GM19025 (cell line): ENCODE data around the gene TSPOAP1.

Experiments
- ATAC-seq: cut with Tn5 transposase; IDR thresholded peaks from one replicate; pipeline ENCODE4 v1.9.1; 2021; ENCODE audit warnings: mild to moderate bottlenecking, low read depth, moderate library complexity; ENCODE audit not compliant: unreplicated experiment

TSPOAP1 gene

DNA sequence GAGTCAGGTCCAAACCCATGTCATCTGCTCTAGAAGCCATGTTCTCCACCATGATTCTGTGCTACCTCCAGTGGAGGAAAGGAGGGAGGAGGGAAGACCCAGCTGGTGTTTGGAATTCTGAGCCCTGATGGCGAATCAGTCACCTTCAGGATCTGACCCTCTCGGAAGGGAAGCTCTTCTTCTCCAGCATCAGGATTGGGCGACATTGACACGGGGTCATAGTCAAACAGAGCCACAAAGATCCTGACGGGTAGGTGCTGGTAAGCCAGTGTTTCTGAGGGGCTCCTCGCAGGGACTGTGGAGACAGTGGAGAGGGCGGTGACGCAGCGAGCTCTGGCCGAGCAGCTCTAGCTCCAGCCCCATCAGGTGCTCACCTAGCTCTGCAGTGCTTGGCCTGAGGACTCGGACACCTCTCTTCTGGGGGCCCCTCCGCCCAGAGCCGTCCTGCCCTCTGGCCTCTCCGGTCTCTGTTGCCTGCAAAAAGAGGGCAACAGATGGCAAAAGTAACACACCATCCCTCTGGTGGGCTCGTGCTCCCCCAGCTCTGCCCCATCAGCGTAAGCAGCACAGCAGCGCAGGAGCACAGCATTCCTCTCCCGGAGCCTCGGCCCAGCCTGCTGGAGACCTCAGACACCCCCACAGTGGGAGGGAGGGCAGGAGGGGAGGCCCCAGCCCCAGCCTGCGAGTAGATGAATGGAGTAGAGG lies 21.0 kb downstream of the TSPOAP1 start:
- no peak for ATAC-seq

DNA sequence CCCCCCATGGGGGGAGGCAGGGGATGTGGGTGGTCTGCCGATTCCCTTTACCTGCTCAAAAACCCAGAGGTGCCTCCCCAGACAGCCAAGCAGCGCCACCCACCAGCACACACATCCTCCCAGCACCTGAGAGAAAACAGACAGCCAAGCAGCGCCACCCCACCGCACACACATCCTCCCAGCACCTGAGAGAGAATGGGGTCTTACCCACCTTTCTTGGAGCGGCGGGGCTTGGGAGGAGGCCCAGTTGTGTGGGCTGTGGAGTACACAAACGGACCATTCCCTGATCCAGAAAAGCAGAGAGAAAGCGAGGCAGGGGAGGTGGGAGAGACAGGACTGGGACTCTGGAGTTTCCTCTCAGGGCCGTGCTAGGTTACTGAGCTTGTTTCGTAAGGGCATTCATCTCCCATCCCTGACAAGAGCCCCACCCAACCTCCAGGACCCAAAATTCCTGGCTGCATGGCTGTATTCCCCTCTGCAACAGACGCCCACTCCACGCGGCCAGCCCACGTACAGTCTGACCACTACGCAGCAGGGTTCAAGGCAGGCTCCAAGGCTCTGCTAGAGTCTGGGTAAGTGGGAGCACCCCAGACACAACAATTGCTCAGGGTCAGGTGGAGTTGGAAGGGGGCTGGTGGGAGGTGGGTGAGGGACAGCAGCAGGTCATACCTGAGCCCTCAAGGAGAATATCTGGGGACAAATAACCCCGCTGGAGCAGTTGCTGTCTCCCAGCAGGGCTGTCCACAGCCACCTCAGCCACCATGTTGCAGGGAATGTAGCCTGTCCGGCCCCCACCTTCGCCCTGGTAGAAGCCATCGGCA lies 22.3 kb downstream of the TSPOAP1 start:
- no peak for ATAC-seq

DNA sequence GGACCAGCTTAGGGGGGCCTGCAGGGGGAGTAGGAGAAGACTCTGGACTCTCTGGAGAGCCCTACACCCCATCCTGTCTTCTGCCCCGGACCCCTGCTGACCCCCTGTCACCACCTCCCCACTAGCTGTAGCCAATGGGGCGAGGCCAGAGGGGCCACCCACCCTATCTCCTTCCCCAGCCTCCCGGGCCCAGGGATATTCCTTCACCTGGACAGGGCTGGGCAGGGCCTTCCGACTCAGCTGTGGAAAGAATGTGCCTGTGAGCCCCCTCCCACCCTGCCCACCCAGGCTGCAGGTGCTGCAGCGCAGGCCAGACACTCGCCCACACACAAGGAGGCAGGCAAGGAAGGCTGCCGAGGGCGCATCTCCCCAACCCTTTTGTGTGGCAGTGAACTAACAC lies 23.0 kb downstream of the TSPOAP1 start:
- ATAC-seq: no peak

DNA sequence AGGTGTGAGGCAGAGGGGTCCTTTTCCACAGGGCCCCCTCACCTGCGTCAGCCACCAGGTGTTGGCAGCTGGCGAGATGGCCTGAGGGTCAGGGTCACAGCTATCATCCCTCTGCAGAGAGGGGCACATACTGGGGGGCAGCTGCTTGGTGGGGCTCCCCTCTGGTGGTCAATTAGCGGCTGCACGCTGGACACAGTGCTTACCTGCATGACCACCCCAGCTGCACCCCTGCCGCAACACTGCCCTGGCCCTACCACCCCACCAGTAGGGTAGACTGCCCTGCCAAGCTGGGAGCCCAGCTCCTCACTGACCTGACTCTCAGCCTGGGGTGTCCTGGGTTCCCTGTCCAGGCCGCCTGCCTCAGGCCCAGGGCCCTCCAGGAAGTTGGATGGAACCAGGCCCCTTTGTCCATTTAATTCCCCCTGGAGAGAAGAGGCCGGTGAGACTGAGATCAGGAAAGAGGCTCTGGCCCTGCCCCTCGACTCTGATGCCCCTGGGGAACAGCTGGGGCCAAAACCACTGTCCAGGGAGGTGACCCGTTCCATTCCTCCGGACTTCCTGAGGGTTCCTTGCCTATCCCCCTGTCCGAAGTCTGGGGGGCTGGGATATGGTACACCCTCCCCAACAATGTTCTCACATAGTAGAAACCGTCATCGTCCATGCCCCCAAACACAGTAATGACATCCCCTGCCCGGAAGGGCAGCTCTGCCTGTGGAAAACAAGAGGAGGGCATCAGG lies 23.7 kb downstream of the TSPOAP1 start:
- no peak for ATAC-seq

DNA sequence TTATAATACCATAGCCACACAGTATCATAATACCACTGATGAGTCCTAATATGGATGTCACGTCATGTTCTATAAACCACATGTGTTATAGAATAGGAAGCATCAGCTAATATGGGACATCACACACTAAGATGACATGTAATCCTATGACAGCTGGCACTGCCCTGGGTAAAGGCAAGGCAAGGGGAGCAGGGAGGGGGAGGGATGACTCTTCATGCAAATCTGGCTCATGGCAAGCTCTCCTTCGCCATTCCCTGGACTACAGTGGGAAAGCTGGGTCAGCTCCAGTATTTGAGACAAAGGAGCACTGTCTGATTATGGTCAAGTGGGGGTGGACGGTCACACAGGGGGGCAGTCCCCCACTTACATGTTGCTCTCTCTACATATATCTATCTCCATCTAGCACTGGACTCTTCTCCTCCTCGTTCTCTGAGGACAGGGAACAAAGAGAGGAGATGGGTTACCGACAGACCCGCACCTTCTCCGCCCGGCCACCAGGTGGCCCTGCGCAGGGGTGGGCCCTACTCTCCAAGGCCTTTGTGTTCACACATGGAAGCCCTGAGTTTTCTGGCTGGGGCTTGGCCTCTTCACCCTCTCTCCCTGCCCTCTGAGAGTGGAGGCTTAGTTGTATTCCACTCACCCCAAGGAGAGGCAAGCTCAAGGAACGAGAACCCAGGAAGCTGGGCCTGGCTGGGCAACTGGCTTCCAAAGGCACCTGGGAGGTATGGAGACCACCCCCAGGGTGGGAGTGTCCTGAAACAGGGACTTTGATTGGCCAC lies 24.4 kb downstream of the TSPOAP1 start:
- ATAC-seq: no peak

DNA sequence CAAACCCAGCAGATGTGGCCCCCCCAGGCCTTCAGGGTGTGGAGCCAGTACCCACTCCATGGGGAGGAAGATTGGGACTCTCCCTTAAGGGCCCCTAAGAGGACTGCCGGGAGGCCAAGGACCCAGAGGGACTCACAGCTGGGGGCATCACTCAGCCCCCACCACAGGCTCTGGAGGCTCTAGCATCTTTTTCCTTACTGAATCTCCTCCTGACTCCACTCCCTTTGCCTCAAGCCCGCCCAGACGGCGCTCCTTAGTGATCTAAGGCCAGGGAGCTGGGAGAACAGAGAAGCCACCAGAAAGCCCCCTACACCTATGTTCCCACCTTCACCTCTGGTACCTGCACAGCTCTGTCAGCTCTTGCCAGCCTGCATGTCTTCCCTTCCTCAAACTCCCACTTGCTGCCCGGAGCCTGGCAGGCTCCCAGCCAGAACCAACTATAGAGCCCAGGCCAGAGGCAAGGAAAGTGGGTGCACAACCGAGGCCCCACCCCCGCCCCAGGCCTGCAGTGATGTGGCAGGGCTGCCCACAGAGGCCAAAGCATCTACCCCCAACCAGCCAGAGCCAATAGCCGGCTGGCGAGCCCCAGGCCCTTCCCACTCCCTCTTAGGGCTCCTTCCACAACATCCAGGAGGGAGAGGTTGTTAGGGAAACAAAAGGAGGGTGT lies 25.5 kb downstream of the TSPOAP1 start:
- ATAC-seq: no peak

DNA sequence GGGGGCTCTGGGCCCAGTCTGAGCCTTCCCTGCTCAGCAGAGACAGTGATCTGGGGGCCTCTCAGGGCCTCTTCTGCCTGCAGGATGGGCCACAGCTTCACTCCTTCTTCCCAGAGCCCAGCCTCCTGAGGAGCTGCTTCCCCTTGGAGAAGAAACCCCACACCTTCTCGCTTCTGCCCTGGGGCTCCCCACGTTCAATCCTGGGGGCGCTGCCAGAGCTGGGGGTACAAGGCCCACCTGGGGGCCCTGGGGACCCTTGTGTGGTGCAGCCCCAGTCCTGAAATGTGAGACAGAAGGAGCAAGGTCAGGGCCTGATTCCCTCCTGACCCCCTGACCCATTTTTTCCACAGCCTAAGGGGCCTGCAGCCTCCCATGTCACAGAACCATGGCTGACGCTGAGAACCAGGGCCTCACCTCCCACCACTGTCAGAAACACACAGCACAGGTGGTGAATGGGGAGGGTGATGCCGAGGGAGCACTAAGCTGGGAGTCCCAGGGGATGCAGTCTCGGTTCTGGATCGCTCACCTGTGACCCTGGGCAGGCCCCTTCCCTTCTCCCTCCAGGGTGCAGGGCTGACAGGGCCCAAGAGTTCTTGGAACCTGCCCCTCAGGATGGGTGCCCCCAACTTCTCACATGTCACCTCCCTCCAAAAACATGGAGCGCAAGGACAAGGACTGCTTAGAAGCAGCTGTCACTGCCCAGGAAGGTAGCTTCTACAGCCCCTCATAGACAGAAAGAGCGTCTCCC lies 26.2 kb downstream of the TSPOAP1 start:
- no peak for ATAC-seq

DNA sequence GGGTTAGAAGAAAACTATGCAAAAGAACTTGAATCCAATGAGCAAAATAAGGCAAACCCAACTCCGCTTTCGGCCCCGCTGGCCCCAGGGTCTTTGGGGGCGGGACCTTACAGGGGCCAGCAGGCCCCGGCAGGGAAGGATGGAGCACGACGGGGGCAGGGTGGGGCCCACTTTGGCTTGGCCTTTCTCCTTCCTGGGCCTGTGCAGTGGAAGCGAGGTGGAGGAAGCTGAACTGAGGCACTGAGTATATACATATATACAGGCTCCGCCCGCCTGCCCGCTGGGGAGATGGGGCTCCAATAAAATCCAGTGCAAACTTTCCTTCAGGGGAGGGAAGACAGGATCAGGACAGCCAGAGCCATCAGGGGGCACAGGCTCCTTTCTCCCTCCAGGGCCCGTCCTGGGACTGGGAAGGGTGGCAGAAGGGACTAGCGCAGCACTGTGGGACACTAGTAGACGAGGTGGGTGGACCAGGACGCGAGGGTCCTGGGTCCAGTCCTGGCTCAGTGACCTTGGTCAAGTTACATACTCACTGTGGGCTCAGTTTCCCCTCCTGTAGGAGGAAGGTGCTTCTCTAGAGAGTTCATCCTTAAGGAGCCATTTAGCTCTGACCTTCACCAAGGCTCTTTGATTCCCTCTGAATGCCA lies 27.0 kb downstream of the TSPOAP1 start:
- no peak for ATAC-seq

DNA sequence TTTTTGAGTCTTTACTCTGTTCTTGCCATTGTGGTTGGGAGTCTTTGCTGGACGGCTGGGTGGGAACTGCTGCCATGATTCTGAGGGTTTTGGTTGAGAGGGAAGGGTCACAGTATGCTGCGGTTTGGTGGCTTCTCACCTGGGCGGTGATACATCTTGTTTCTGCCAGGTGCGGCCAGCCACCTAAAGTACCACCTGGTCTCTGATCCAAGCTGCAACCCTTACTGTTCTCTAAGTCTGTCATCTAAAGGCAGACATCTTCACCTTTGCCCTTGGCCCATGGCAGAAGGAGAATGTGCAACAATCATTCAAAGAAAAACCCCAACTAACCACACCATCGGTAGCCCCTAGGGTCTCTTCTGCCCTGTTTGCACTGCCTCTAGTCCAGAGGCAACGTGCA lies 28.3 kb downstream of the TSPOAP1 start:
- ATAC-seq: no peak

DNA sequence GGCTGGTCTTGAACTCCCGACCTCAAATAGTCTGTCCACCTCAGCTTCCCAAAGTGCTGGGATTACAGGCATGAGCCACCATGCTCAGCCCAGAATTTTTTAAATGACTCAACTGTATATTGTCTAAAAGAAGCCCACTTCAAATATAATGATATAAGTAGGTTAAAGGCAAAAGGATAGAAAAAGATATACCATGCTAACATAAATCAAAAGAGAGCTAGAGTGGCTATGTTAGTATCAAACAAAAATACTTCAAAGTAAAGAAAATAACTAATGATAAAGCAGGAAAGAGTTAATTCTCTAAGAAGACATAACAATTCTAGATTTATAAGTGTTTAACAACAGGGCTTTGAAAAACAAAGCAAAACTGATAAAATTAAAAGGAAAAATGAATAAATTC lies 34.6 kb downstream of the TSPOAP1 start:
- ATAC-seq: no peak

DNA sequence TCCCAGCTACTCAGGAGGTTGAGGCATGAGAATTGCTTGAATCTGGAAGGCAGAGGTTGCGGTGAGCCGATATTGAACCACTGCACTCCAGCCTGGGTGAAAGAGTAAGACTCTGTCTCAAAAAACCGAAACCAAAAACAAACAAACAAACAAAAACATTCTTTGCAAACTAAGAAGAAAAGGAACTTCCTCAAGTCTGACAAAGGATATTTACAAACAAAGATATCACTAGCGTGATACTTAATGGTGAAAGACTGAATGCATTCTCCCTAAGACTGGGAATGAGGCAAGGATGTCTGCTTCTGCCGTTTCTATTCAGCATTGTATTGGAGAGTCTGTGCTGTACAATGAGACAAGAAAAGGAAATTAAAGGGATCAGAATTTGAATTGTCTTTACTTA lies 37.3 kb downstream of the TSPOAP1 start:
- ATAC-seq: no peak

DNA sequence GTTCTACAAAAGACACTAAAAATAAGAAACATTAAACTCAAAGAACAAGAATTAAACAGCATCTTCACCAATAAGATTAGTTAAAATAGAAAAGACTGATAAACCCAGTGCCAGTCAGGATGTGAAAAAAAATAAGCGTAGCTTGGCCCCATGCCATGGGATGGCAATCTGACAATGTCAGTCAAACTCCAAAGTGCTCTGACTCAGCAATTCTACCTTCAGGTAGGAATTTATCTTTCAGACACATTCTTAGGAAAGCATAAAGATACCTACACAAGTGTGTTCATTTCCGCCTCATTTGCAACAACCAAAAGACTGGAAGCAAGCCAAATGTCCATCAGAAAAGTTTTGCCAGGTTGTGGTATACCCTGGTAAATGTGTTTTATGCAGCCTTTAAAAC lies 38.7 kb downstream of the TSPOAP1 start:
- no peak for ATAC-seq

DNA sequence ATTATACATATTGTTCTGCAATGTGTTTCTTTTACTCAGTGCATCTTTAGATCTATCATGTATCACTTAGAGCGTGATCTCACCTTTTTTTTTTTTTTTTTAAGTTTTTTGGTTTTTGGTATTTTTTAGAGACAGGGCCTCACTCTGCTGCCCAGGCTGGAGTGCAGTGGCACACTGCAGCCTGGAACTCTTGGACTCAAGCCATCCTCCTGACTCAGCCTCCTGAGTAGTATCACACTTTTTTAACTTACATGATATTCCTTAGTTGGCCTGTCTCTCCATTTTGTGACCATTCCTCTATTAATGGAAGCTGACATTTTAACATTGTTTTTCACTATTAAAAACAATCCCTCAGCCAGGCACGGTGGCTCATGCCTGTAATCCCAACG lies 43.2 kb downstream of the TSPOAP1 start:
- no peak for ATAC-seq

DNA sequence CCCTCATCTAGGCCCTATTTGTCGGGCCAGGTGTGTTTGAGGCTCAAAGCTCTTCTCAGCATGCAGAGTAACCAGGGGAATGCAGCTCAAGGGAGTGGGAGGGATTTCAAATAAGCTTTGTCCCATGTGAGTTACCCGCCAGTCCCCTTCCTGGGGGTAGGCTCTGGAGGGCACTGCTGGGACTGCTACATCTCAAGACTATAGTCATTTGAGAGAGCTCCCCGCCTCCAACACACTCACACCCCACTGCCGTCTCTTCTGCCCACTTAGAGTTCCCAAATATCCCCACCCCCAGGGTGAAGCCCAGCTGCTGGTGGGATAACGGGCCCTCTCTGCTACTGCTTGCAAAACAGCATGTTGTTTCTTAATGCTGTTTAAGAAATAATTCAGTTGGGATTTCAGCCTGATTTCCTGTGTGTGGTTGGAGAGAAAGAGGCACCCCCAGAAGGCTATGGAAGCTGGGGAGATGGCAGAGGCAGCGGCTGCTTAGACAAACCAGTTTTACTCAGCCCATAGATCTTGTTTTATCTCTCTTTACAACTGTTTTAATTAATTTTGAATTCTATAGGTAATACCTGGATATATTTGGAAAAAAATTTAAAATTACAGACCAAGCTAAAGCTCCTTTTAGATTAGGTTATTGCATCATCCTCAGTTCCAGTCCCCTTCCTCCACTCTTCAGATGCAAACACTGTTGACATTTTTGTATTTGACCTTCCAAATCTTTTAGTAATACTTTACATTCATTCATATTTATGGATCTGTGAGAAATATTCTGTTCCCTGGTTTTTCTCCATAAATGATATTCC lies 43.8 kb downstream of the TSPOAP1 start:
- ATAC-seq: no peak

DNA sequence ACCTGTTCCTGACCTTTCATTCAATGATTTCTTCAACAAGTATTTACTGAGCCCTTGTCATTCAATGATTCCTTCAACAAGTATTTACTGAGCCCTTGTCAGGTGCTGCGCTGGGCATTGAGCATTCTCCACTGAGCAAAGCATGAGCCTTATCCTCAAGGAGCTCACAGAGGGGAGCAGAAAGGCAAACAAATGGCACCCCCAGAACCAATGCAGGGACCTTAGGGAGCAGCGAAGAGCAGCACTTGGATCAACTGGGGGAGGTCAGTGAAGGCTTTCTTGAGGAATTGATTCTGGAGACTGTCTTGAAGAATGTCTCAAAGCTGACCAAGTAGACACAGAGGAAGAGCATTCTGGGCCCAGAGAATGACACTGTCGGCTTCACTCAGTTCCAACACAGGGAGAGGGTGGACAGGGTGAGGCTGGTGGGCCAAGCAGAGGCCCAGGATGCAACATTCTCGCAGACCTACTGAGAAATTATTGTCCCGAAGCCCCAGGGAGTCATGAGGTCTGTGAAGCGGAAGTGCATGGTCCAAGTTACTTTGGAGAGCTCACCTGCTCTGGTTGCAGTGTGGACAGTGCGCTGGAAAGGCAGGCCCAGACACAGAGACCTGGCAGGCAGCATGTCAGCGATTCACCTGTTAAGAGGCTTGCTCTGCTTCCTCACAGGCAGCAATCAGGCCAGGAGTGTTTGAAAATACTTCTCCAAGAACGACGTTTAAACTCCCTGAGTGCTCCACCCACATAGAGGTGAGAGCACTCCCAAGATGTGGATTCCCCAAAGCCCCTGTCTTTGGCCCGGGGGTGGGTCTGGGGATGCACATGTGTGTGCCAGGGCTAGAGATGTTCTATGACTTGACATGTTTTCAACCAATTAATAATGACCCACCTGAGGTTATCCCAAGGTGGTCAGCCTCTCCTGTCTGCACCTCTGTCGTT lies 44.7 kb downstream of the TSPOAP1 start:
- ATAC-seq: no peak

DNA sequence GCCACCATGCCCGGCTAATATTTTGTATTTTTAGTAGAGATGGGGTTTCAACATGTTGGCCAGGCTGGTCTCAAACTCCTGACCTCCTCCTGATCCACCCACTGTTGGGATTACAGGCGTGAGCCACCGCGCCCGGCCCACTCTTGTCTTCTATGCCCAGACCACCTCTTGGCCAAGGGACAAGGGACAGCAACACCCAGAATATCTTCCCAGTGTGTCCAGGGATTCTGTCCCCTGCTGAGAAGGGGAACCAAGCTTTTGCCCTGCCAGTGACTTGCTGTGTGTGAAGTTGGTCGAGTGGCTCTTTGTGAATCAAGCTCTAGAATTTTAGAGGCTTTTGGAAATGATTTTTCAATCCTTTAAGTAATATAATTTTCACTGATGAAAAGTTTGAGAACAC lies 46.2 kb downstream of the TSPOAP1 start:
- ATAC-seq: no peak

DNA sequence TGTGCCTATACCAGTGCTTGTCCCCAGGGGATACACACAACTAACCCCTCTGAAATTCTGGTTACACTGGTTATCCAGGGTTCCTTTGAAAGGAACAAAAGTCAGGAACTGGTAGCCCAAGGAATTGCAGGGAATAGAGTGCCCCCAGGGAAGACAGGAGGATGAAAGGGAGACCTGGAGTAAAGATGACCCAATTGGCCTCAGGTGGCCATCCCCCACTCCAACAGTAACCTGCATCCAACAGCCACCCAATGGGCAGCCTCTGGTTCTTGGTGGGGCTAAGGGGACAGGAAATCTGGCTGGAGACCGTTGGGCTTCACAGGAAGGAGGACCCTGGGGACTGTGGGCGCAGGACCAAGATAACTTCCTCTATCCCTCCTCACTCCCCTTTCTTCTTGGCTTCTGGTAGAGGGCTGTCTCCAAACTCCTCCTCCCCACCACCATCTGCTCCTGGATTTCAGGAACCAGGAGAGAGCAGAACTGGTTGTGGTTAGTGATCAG lies 47.0 kb downstream of the TSPOAP1 start:
- no peak for ATAC-seq
